Measurements from ENCODE around the gene DDX51.

DDX51 gene

DNA sequence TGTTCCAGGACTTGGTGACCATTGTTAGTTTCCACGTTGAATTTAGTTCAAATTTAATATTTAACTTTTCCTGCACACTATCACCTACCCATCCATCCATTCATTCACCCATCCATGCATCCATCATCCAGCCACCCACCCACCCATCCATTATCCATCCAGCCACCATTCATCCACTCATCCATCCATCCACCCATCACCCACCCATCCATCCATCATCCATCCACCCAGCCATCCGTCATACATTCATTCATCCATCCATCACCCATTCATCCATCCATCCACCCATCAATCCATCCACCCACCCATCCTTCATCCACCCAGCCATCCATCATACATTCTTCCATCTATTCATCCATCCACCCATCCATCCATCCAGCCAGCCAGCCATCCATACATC, 22.0 kb upstream of the DDX51 start:
- DNase-seq: no peak

DNA sequence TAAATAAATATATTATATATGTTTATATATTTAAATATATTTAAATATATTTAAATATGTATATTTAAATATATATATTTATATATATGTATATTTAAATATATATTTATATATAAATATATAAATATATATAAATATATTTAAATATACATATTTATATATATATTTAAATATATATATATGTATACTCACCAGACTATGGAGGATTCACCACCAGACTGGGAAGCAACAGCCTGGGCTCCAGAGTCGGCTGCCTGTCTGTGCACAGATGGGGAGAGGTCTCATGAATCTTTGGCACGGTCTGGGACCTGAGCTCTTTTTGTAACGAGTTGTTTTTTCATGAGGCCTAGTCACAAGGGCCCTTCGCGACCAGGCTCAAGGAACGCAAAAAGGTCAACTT, 21.5 kb upstream of the DDX51 start:
- DNase-seq: no peak

DNA sequence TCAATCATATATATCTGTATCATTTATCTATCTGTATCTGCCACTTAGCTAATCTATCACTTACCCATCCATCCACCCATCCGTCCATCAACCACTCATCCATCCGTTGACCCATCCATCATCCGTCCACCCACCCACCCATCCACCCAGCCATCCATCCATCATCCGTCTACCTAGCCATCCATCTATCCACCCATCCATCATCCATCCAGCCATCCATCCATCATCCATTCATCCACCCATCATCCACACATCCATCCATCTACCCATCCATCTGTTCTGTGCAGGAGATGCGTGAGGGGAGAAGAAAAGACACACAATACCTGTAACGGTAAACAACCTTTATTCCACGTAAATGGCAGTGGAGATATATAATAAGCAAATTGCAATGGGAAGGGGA, 20.3 kb upstream of the DDX51 start:
- no peak for DNase-seq

DNA sequence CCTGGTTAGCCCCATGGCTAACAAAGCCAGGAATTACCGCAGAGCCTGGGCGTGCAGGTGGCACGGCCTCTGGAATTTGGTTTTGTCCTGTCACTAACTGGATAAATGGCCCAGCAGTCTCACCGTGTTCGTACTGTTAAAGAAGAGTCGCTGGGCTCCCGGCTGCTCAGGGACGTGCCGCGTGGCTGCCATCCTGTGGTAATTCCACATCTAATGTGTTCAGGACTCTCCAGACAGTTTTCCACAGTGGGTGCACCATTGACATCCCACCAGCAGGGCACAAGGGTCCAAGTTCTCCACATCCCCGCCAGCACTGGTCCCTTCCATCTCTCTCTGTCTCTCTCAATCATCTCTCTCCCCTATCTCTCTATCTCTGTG, 19.8 kb upstream of the DDX51 start:
- DNase-seq: no peak

DNA sequence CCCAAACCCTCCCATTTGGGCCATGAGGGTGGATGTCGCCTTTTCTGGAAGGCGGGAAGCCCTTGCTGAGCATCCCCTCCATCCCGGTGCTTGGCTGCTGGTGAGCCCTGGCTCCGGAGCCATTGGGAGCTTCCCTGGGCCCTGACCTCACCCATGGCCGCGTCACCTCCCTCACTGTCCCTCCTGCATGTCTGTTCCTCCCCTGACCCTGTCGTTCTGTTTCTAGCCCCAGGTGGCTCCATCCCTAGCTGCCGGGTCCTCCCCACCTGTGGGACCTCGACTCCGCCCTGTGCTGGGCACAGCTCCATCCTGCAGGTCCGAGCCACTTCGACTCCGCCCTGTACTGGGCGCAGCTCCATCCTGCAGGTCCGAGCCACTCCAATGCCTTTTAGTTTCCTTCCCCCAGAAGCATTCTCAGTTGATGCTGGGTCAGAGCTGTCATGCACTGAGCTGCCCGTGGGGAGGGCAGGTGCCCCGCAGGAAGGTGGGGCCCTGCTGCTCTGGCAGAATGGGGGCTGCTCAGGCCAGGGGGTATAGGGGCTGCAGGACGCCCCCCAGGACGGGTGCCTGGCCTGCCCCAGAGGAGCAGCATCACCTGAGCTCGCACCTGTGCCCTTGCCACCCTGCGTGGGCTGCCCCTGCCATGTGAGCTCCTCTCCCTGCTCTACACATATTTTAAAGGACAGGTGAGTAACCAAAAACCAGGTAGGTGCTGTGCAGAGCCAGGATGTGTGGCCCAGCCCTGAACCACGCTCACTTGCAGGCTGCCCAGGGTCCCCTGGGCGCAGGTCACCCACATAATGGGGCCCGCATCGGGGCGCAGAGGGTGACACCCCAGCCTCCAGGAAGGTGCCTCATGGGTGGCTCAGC, 19.2 kb upstream of the DDX51 start:
- no peak for DNase-seq

DNA sequence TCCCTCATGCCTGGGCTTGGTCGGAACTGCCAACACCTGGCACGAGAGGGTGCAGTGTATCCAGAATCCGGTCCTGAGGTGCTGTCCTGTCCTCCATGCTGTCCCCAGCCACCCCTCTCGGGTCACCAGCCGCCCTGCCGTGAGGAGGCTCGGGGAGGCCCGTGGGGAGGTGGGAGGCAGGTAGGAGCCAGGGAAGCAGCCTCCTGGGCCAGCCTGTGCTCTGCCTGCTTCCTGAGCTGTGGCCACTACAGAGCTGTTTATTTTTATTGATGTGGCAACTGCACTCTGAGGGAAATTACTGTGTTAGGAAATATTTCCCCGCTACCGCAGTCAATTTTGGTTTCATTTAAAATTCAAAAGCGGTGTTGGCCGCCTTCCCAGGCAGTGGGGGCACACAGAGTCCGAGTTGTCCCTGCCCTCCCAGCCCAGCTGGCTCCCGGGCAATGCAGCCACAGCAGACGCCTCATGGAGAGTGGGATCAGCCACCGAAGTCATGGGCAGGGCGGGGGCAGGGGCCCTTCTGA, 18.5 kb upstream of the DDX51 start:
- DNase-seq: no peak

DNA sequence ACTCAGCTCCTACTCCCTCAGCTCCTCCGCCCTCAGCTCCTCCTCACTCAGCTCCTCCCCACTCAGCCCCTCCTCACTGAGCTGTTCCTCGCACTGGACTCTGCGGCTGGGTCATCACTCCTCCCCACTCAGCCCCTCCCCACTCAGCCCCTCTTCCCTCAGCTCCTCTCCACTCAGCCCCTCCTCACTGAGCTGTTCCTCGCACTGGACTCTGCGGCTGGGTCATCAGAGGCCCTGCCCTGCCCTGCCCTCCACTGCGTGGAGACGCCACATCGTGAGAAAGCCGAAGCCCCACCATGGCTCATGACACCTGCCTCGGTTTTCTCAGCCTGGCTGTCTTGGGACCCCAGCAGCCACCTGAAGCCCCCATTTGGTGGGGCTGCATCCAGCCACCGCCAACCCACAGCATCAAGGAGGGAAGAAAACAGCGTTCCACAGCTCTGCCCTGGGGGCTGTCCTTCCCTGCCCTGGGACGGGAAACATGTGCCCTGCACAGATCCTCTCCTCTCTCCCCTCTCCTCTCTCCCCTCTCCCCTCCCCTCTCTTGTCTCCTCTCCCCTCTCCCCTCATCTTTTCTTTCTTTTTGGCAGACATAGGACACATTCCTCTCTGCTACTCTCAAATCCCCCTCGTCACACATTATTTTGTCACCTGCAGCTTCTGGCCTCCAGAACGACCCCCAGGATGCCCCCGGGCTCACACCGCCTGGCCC, 17.8 kb upstream of the DDX51 start:
- DNase-seq: no peak

DNA sequence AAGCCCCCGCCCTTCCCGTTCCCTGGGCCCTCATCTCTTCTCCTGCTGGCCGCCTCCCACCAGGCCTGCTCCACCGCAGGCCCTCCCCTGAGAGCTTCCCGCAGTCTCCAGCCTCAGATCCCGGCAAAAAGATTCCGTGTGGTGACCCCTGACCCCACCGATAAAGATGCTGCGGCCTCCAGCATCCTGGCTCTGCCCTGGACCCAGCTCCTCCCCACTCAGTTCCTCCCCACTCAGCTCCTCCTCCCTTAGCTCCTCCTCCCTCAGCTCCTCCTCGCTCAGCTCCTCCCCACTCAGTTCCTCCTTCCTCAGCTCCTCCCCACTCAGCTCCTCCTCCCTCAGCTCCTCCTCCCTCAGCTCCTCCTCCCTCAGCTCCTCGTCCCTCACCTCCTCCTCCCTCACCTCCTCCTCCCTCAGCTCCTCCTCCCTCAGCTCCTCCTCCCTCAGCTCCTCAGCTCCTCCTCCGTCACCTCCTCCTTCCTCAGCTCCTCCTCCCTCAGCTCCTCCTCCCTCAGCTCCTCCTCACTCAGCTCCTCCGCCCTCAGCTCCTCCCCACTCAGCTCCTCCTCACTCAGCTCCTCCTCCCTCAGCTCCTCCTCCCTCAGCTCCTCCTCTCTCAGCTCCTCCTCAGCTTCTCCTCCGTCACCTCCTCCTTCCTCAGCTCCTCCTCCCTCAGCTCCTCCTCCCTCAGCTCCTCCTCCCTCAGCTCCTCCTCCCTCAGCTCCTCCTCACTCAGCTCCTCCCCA, 17.1 kb upstream of the DDX51 start:
- DNase-seq: no peak

DNA sequence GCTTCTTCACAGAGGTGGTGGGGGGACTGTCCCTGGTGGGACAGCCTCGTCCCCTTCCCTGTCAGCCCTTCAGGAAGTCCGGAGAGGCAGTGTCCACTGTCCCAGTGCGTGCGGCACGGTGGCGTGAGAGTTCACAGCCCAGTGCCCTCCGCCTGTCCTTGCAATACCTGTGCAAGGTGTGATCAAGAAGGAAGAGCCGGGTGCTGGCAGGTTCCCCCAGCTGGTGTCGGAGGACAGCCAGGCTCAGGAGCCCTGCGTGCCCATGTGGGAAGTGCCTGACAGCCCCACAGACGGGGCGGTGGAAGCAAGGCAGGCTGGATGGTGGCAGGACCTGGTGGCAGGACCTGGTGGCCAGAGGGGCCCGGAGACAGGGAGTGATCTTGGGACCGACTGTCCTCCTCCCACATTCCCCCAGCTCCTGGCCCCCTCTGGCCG, 16.5 kb upstream of the DDX51 start:
- no peak for DNase-seq

DNA sequence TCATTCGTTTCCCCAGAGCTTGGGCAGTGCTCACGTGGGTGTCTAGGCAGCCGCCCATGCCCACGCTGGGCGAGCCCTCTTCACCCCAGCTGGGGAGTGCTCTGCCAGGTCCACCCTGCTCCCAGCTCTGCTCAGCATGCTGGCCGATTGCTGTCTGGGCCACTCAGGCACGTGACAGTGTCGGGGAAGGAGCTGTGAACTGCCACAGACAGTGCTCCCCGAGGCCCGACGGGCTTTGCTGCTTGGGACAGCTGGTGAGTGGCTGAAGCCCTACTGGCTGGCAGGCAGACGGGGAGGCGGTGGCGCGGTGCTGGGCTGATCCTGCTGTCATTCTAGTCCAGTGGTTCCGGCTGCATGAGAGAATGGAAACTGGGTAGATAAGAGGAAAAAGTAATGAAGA, 15.9 kb upstream of the DDX51 start:
- no peak for DNase-seq

DNA sequence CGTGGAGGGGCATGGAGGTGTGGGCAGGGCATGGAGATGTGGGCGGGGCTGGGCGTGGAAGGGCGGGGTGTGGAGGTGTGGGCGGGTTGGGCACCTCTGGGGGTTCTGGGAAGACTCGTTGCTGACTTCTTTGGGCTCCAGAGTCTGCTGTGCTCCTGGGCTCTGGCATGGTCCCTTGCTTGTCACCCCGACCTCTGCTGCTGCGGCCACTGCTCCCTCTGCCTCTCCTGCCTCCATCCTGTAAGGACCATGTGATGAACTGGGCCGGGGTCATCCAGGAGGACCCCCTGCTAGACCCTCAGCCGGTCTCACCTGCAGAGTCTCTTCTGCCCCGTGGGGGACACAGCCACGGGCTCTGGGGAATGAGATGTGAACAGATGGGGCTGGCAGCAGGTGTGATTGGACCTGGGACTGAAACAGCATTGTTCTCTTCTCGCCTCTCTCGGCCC, 15.5 kb upstream of the DDX51 start:
- DNase-seq: no peak

DNA sequence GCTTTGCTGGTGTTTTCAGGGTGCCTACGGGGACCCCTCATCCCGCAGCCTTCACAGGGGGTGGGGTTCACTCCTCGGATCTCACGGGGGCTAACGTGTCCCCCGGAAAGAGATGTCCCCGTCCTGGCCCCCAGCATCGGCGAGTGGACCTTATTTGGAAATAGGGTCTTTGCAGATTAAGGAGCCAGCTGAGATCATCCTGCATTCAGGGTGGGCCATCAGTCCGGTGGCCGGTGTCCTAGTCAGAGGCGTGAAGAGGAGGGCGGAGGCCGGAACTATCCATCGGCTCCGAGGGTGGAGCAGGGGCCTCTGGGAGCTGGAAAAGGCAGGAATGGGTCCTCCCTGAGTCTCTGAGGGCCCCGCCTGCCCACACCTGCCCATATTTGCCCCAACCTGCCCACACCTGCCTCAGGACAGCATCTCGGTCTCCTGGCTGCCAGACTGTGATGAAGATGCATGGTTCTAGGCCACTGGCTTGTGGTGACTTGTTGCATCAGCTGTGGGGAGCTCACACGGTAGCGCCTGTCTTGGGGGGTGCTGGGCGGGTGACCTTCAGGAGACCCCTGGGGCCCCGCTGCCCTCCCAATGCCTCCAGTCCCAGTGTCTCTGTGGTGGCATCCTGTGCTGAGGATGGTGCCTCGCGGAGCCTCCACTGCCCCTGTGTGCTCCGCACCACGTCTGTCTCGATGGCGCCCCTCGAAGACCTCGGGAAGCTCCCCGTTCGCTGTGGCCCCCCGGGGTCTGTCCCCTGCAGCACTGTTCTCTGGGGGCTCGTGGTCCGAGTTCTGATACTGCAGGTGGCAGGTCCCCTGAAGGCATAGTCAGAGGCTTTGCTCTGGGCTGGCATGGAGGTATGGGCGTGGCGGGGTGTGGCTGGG, 14.8 kb upstream of the DDX51 start:
- no peak for DNase-seq

DNA sequence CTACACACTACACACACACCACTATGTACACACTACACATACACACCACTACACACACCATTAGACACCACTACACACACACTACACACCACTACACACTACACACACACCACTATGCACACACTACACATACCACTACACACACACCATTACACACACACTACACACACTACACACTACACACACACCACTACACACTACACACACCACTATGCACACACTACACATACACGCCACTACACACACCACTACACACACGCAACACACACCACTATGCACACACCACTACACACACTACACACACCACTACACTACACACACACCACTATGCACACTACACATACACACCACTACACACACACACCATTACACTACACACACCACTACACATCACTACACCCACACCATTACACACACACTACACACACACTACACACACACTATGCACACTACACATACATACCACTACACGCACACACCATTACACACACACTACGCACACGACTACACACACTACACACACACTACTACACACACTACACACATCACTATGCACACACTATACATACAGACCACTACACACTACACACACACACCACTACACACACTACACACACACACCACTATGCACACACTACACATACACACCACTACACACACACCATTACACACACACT, 13.8 kb upstream of the DDX51 start:
- no peak for DNase-seq

DNA sequence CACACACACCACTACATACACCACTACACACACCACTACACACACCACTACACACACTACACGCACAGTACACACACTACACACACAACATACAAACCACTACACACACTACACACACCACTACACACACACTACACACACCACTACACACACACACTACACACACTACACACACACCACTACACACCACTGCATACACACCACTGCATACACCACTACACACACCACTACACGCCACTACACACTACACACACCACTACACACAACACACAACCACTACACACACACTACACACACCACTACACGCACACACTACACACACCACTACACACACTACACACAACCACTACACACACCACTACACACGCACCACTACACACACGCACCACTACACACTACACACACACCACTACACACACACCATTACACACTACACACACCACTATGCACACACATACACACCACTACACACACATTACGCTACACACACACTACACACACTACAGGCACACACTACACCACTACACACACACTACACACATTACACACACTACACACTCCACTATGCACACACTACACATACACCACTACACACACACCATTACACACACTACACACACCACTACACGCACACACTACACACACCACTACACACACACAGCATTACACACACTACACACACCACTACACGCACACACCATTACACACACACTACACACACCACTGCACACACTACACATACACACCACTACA, 12.6 kb upstream of the DDX51 start:
- DNase-seq: no peak

DNA sequence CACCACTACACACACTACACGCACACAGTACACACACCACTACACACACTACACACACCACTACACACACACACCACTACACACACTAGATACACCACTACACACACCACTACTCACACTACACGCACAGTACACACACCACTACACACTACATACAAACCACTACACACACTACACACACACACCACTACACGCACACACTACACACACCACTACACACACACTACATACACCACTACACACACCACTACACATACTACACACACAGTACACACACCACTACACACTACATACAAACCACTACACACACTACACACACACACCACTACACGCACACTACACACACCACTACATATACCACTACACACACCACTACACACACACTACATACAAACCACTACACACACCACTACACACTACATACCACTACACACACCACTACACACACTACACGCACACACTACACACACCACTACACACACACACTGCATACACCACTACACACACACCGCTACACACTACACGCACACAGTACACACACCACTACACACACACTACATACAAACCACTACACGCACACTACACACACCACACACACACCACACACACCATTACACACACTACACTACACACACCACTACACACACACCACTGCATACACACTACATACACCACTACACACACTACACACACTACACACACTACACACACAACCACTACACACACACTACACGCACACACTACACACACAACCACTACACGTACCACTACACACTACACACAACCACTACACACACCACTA, 11.9 kb upstream of the DDX51 start:
- DNase-seq: no peak

DNA sequence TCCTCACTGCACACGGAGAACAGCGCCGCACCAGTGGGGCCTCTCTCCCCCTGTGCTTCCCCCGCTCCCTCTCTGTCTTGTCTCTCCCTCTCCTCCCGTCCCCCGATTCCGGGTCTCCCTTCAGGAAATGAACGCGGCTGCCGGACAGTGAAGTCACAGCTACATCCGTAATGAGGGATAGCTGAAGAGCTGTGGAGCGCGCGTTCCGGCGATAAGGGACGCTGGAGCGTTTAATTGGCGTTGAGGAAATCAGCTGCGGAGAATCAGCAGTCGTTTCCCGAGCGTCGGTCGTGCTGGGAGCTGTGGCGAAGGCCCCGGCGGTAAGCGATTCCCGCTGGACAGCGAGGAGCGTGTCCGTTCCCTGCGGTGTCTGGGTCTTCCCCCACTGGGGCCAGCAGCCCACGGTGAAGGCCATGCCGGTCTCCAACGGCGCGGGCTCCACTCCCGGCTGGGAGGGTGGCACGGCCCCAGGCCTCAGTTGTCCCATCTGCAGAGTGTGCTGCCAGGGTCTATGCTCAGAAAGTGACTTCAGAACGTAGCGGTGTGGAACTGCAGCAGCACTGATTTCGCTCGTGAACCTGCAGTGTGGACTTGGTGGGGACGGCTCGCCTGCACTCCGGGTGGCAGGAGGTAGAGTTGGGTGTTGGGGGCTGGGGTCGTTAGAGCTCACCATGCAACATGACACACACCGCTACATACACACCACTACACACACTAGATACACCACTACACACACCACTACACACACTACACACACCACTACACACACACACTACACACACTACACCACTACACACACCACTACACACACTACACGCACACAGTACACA, 11.0 kb upstream of the DDX51 start:
- no peak for DNase-seq

DNA sequence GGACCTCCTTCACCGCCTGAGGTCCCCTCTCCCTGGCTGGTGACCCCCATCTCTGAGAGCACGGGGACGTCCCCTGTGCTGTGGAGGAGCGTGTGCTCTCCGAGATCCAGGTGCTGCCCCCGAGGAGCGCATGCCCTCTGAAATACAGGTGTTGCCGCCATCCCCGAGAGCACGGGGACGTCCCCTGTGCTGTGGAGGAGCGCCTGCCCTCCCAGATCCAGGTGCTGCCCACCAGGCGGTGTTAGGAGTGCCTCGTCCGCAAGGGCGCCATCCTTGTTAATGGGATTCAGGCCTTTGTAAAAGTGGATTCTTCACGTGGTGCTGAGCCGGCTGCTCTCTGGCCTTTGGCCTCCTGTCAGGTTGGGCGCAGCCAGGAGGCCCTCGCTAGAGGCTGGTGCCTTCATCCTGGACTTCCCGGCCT, 10.2 kb upstream of the DDX51 start:
- DNase-seq: no peak

DNA sequence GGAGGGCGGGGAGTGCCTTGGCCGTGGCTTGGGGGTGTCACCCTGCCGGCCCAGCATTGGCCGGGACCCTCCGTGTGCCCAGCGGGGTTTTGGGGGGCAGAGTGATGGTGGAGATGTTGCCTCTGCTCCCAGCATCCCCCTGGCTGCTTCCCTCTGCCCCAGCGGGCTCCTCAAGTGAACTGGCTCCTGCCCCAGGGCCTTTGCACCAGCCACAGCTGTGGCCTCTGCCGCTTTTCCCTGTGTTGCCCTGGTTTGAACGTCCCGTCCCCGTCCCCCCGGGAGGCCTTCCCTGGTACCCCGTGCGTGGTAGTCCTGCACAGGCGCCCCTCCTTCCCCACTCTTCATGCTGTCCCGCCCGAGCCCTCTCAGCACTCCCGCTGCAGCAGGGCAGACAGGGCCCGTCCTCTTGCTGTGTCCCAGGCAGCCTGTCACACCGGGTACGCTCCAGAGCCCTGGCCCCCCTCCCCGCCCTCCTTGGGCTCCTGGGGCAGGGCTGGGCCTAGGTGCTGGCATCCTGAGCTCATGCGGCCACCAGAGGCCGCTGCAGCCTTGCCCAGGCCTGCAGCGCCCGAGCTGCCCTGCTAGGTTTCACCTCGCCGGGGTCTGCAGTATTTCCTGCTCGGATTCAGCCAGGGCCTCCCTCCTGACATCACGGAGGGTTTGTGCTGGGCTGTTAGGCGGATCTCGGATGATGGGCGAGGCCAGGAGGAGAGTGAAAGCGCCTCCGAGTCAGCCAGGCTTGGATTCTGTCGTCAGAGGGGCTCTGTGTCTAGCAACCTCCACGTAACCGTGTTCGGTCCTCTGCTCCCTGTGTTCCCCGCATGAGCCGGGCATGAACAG, 9.6 kb upstream of the DDX51 start:
- DNase-seq: peak; percentile 73
